ENCODE measurements around the gene RHOA. TPM values are rescaled to one million over a fixed set of nuclear protein-coding genes. Genes with fewer than 3 reads are reported as not detected.

RHOA gene
- total RNA-seq, 1 donor from 2014 or later: 601 TPM

- peaks cover 99% of the 10 kb centered on the region for H3K36me3 ChIP-seq
- H3K27ac ChIP-seq: no peak overlapping the region
- intact Hi-C loops (cut with DNase I): no loop called here
- TF ChIP-seq CTCF (IDR thresholded peaks at IDR 0.05): peak; percentile 17
- ATAC-seq (peak in 1 of 2 donors; percentile 43), DNase-seq (no peak)
- no peaks in the 10 kb centered on the region for H3K9me3 ChIP-seq
- H3K4me1 ChIP-seq: peaks cover 4% of the 10 kb centered on the region
- H3K27me3 ChIP-seq (ENCODE audit: low read depth): no peaks in the 10 kb centered on the region
- H3K4me3 ChIP-seq: no peak overlapping the region
These were observed 84.3 kb downstream of the RHOA start for GRCh38 chr3:49327485-49327884.

- no peak overlapping the region for H3K4me3 ChIP-seq
- intact Hi-C loops (cut with DNase I): no loop called here
These were observed 87.0 kb downstream of the RHOA start for GRCh38 chr3:49324768-49325167.

GRCh38 chr3:49316696-49317457 lies 94.9 kb downstream of the RHOA start:
- no peaks in the 10 kb centered on the region for H3K27me3 ChIP-seq (ENCODE audit: low read depth)
- H3K4me3 ChIP-seq: no peak overlapping the region
- no peaks in the 10 kb centered on the region for H3K4me1 ChIP-seq
- intact Hi-C loops (cut with DNase I): no loop called here
- ATAC-seq: no peak
- no peaks in the 10 kb centered on the region for H3K9me3 ChIP-seq
- DNase-seq: no peak
- TF ChIP-seq CTCF (IDR thresholded peaks at IDR 0.05): no peak
- no peak overlapping the region for H3K27ac ChIP-seq
- H3K36me3 ChIP-seq: peaks cover 98% of the 10 kb centered on the region

More at GRCh38 chr3:49324768-49325167, 87.0 kb downstream of the RHOA start:
- H3K9me3 ChIP-seq: no peaks in the 10 kb centered on the region
- ATAC-seq (no peak), DNase-seq (no peak)
- H3K4me1 ChIP-seq: no peaks in the 10 kb centered on the region
- peaks cover 100% of the 10 kb centered on the region for H3K36me3 ChIP-seq
- no peak overlapping the region for H3K27ac ChIP-seq
- H3K27me3 ChIP-seq (ENCODE audit: low read depth): no peaks in the 10 kb centered on the region
- TF ChIP-seq CTCF (IDR thresholded peaks at IDR 0.05): no peak

GRCh38 chr3:49313896-49314688 lies 97.7 kb downstream of the RHOA start:
- H3K4me3 ChIP-seq: no peak overlapping the region
- TF ChIP-seq CTCF (IDR thresholded peaks at IDR 0.05): no peak
- no peak overlapping the region for H3K27ac ChIP-seq
- DNase-seq (no peak), ATAC-seq (no peak)
- peaks cover 98% of the 10 kb centered on the region for H3K36me3 ChIP-seq
- no peaks in the 10 kb centered on the region for H3K9me3 ChIP-seq
- no peaks in the 10 kb centered on the region for H3K27me3 ChIP-seq (ENCODE audit: low read depth)
- H3K4me1 ChIP-seq: no peaks in the 10 kb centered on the region
- intact Hi-C loops (cut with DNase I): no loop called here

- peaks cover 99% of the 10 kb centered on the region for H3K36me3 ChIP-seq
These were observed 100.5 kb downstream of the RHOA start for GRCh38 chr3:49311283-49311682.

More at GRCh38 chr3:49311283-49311682, 100.5 kb downstream of the RHOA start:
- no peak for DNase-seq
- no peaks in the 10 kb centered on the region for H3K4me1 ChIP-seq
- no peak overlapping the region for H3K27ac ChIP-seq
- no peaks in the 10 kb centered on the region for H3K27me3 ChIP-seq (ENCODE audit: low read depth)
- intact Hi-C loops (cut with DNase I): no loop called here
- H3K9me3 ChIP-seq: no peaks in the 10 kb centered on the region
- ATAC-seq: no peak
- TF ChIP-seq CTCF (IDR thresholded peaks at IDR 0.05): no peak
- H3K4me3 ChIP-seq: no peak overlapping the region

All from lower lobe of right lung (tissue), 2 donors.